Measurements from ENCODE around the gene SIAH1.
A peak's percentile ranks its signal among the peaks of the same experiment; 100 is the strongest.
"Not testable (repeated sequence)": the region's sequence is repeated elsewhere in the genome, so short reads cannot be mapped to it uniquely, and the experiment has no call there.

The SIAH1 gene

GRCh38 chr16:48385253-48386150 lies at the start of gene SIAH1:
Gene SIAH1, minus strand, starts transcription at chr16:48385413. Its CDS starts 22,985 bp downstream, at chr16:48362428.
- peak; percentile 67 to 73 for DNase-seq (ENCODE audit: low read depth in 2 of 2, low spot score in 1 of 2)

GRCh38 chr16:48434653-48435317 lies 49.6 kb upstream of the SIAH1 start:
- DNase-seq (ENCODE audit: low read depth in 2 of 2, low spot score in 1 of 2): no peak

- no peak for DNase-seq (ENCODE audit: low read depth in 2 of 2, low spot score in 1 of 2)
These were observed 48.8 kb upstream of the SIAH1 start for GRCh38 chr16:48433850-48434530.

GRCh38 chr16:48433116-48433849 lies 48.1 kb upstream of the SIAH1 start:
- no peak for DNase-seq (ENCODE audit: low read depth in 2 of 2, low spot score in 1 of 2)

GRCh38 chr16:48432136-48432535 lies 46.9 kb upstream of the SIAH1 start:
- no peak for DNase-seq (ENCODE audit: low read depth in 2 of 2, low spot score in 1 of 2)

GRCh38 chr16:48430890-48431289 lies 45.7 kb upstream of the SIAH1 start:
- no peak for DNase-seq (ENCODE audit: low read depth in 2 of 2, low spot score in 1 of 2)

GRCh38 chr16:48426244-48427141 lies 41.3 kb upstream of the SIAH1 start:
- no peak for DNase-seq (ENCODE audit: low read depth in 2 of 2, low spot score in 1 of 2)

GRCh38 chr16:48422537-48422936 lies 37.3 kb upstream of the SIAH1 start:
- DNase-seq (ENCODE audit: low read depth in 2 of 2, low spot score in 1 of 2): no peak

- DNase-seq (ENCODE audit: low read depth in 2 of 2, low spot score in 1 of 2): no peak
These were observed 36.5 kb upstream of the SIAH1 start for GRCh38 chr16:48421741-48422140.

GRCh38 chr16:48420437-48420836 lies 35.2 kb upstream of the SIAH1 start:
- DNase-seq (ENCODE audit: low read depth in 2 of 2, low spot score in 1 of 2): no peak

GRCh38 chr16:48416617-48417016 lies 31.4 kb upstream of the SIAH1 start:
- DNase-seq (ENCODE audit: low read depth in 2 of 2, low spot score in 1 of 2): not testable (repeated sequence)

- no peak for DNase-seq (ENCODE audit: low read depth in 2 of 2, low spot score in 1 of 2)
These were observed 28.1 kb upstream of the SIAH1 start for GRCh38 chr16:48413272-48413671.

- DNase-seq (ENCODE audit: low read depth in 2 of 2, low spot score in 1 of 2): no peak
These were observed 24.8 kb upstream of the SIAH1 start for GRCh38 chr16:48409839-48410632.

GRCh38 chr16:48408688-48409087 lies 23.5 kb upstream of the SIAH1 start:
- DNase-seq (ENCODE audit: low read depth in 2 of 2, low spot score in 1 of 2): no peak

- no peak for DNase-seq (ENCODE audit: low read depth in 2 of 2, low spot score in 1 of 2)
These were observed 20.7 kb upstream of the SIAH1 start for GRCh38 chr16:48405907-48406306.

- DNase-seq (ENCODE audit: low read depth in 2 of 2, low spot score in 1 of 2): no peak
These were observed 19.9 kb upstream of the SIAH1 start for GRCh38 chr16:48405153-48405552.

GRCh38 chr16:48402547-48402946 lies 17.3 kb upstream of the SIAH1 start:
- not testable (repeated sequence) for DNase-seq (ENCODE audit: low read depth in 2 of 2, low spot score in 1 of 2)

GRCh38 chr16:48395375-48395774 lies 10.2 kb upstream of the SIAH1 start:
- no peak for DNase-seq (ENCODE audit: low read depth in 2 of 2, low spot score in 1 of 2)

- DNase-seq (ENCODE audit: low read depth in 2 of 2, low spot score in 1 of 2): no peak
These were observed 9.1 kb upstream of the SIAH1 start for GRCh38 chr16:48394355-48394703.

All from stimulated activated CD8-positive, alpha-beta memory T cell treated with anti-CD3 and anti-CD28 coated beads, Interleukin-4, amount 100 ng/mL, for 4 hours (primary cell).